OCI-LY1 (cell line): ENCODE measurements around the gene GLT8D1.

Experiments used
- H2AFZ ChIP-seq: fragments of 200-600 bp; sonication (generic), shearing (Covaris generic); 2 replicates; pipeline ENCODE4 v1.6.0; 2014; ENCODE audit warnings: antibody characterized with exemption, mild to moderate bottlenecking, low read length
- H3F3A ChIP-seq: fragments of 200-600 bp; sonication (generic), shearing (Covaris generic); 2 replicates; pipeline ENCODE4 v1.6.0; 2014; ENCODE audit warnings: mild to moderate bottlenecking, antibody characterized with exemption, low read length, moderate library complexity; ENCODE audit not compliant: insufficient read depth
- H3K27ac ChIP-seq: fragments of 200-600 bp; sonication (generic); 2 replicates; pipeline ENCODE4 v1.5.1; 2014; ENCODE audit warnings: low read length, mixed run types, mild to moderate bottlenecking, low read depth; ENCODE audit not compliant: poor library complexity, severe bottlenecking
- H3K27me3 ChIP-seq: fragments of 200-600 bp; sonication (generic); 2 replicates; pipeline ENCODE4 v1.6.0; 2014; ENCODE audit warnings: antibody characterized with exemption, mild to moderate bottlenecking, low read length, moderate library complexity; ENCODE audit not compliant: insufficient read depth
- H3K36me3 ChIP-seq: fragments of 200-600 bp; sonication (generic); 2 replicates; pipeline ENCODE4 v1.6.1; 2014; ENCODE audit warnings: mild to moderate bottlenecking, antibody characterized with exemption, low read length, moderate library complexity, mixed read lengths; ENCODE audit not compliant: insufficient read depth
- H3K4me1 ChIP-seq: fragments of 200-600 bp; sonication (generic); 2 replicates; pipeline ENCODE4 v1.5.1; 2014; ENCODE audit warnings: mild to moderate bottlenecking, low read length, moderate library complexity; ENCODE audit not compliant: insufficient read depth, severe bottlenecking
- H3K4me2 ChIP-seq: fragments of 200-600 bp; sonication (generic), shearing (Covaris generic); 2 replicates; pipeline ENCODE4 v1.6.1; 2014; ENCODE audit warnings: low read length
- H3K4me3 ChIP-seq: fragments of 200-600 bp; sonication (generic); 2 replicates; pipeline ENCODE4 v1.5.1; 2014; ENCODE audit warnings: low read length, low read depth, mild to moderate bottlenecking, mixed read lengths; ENCODE audit not compliant: poor library complexity, severe bottlenecking
- H3K79me2 ChIP-seq: fragments of 200-600 bp; shearing (Covaris generic); 2 replicates; pipeline ENCODE4 v1.6.1; 2016; ENCODE audit warnings: mixed run types, low read length, mixed read lengths; ENCODE audit not compliant: insufficient read depth
- H3K9ac ChIP-seq: fragments of 200-600 bp; sonication (generic), shearing (Covaris generic); 2 replicates; pipeline ENCODE4 v1.6.1; 2014; ENCODE audit warnings: mild to moderate bottlenecking, low read length, mixed read lengths
- H3K9me2 ChIP-seq: fragments of 200-600 bp; sonication (generic), shearing (Covaris generic); 2 replicates; pipeline ENCODE4 v1.6.1; 2014; ENCODE audit warnings: low read depth, mild to moderate bottlenecking, low read length, mixed read lengths
- H3K9me3 ChIP-seq: fragments of 200-600 bp; shearing (Covaris generic); 2 replicates; pipeline ENCODE4 v1.6.1; 2014; ENCODE audit warnings: low read length, mixed read lengths
- H4K20me1 ChIP-seq: fragments of 200-600 bp; sonication (generic), shearing (Covaris generic); 2 replicates; pipeline ENCODE4 v1.6.0; 2016; ENCODE audit warnings: mild to moderate bottlenecking, low read length; ENCODE audit not compliant: insufficient read depth
- CTCF ChIP-seq: fragments of 200-600 bp; sonication (generic), shearing (Covaris generic); IDR thresholded peaks from 2 replicates; pipeline ENCODE4 v1.5.1; 2017; ENCODE audit warnings: mild to moderate bottlenecking, antibody characterized with exemption, low read length, moderate library complexity, mixed read lengths
- EZH2 ChIP-seq: fragments of 200-600 bp; sonication (generic), shearing (Covaris generic); IDR thresholded peaks from 2 replicates; pipeline ENCODE4 v1.8.0; 2017; ENCODE audit warnings: borderline replicate concordance, mixed run types, mild to moderate bottlenecking, antibody characterized with exemption, low read length, moderate library complexity, mixed read lengths

The GLT8D1 gene

GRCh38 chr3:52739730-52740129 is 34.1 kb upstream of the GLT8D1 start:
- no peak overlapping the region for H2AFZ ChIP-seq
- H3K27me3 ChIP-seq: no peaks in the 10 kb centered on the region
- no peak overlapping the region for H3K27ac ChIP-seq
- no peak overlapping the region for H3K4me3 ChIP-seq
- H3K36me3 ChIP-seq: peaks cover 80% of the 10 kb centered on the region
- H3K4me1 ChIP-seq: no peaks in the 10 kb centered on the region
- no peaks in the 10 kb centered on the region for H3K79me2 ChIP-seq
- TF ChIP-seq EZH2 (no peak), CTCF (no peak)
- H3K4me2 ChIP-seq: no peak overlapping the region
- H3K9me3 ChIP-seq: 0 out of 2 replicates have a peak, but pooled peaks cover 4% of the 10 kb centered on the region
- no peaks in the 10 kb centered on the region for H4K20me1 ChIP-seq
- no peaks in the 10 kb centered on the region for H3F3A ChIP-seq
- H3K9me2 ChIP-seq: no peaks in the 10 kb centered on the region
- H3K9ac ChIP-seq: no peak overlapping the region

- H3K9me3 ChIP-seq: peaks cover 17% of the 10 kb centered on the region
- H2AFZ ChIP-seq: no peak overlapping the region
- no peaks in the 10 kb centered on the region for H3K9me2 ChIP-seq
- H3K27me3 ChIP-seq: no peaks in the 10 kb centered on the region
- TF ChIP-seq CTCF: no peak
- TF ChIP-seq EZH2: no peak
- no peak overlapping the region for H3K4me2 ChIP-seq
- no peaks in the 10 kb centered on the region for H3K79me2 ChIP-seq
- no peak overlapping the region for H3K4me3 ChIP-seq
- H3K9ac ChIP-seq: no peak overlapping the region
- H3F3A ChIP-seq: no peaks in the 10 kb centered on the region
- no peak overlapping the region for H3K27ac ChIP-seq
- H4K20me1 ChIP-seq: no peaks in the 10 kb centered on the region
- no peaks in the 10 kb centered on the region for H3K4me1 ChIP-seq
- H3K36me3 ChIP-seq: peaks cover 75% of the 10 kb centered on the region
These were observed 27.8 kb upstream of the GLT8D1 start for GRCh38 chr3:52733256-52733891.

GRCh38 chr3:52731590-52731989 is 26.0 kb upstream of the GLT8D1 start:
- no peak for TF ChIP-seq EZH2
- TF ChIP-seq CTCF: no peak
- Histone ChIP-seq H3F3A (no peaks in the 10 kb centered on the region), H3K4me1 (no peaks in the 10 kb centered on the region), H3K36me3 (peaks cover 61% of the 10 kb centered on the region), H3K9me2 (no peaks in the 10 kb centered on the region), H3K4me3 (no peak overlapping the region), H3K79me2 (no peaks in the 10 kb centered on the region), H3K27ac (no peak overlapping the region), H2AFZ (no peak overlapping the region), H3K27me3 (no peaks in the 10 kb centered on the region), H4K20me1 (no peaks in the 10 kb centered on the region), H3K4me2 (no peak overlapping the region), H3K9ac (no peak overlapping the region), H3K9me3 (peaks cover 20% of the 10 kb centered on the region)
